Urinary bladder (tissue), 4 donors: Measurements from ENCODE around the gene WDR41. TPM values are rescaled to one million over a fixed set of nuclear protein-coding genes. Genes with fewer than 3 reads are reported as not detected.

ENCODE experiments used
- DNase-seq: peaks from one replicate; pipeline ENCODE4 v3.0.0-alpha.2; 2015; ENCODE audit errors: extremely low spot score
- H3K27ac ChIP-seq: one replicate; pipeline ENCODE4 v1.5.1; 2013; ENCODE audit warnings: low read depth, mild to moderate bottlenecking, moderate library complexity
- H3K36me3 ChIP-seq: one replicate; pipeline ENCODE4 v1.6.1; 2013; ENCODE audit warnings: mild to moderate bottlenecking, moderate library complexity; ENCODE audit not compliant: insufficient read depth
- H3K4me1 ChIP-seq: one replicate; pipeline ENCODE4 v1.6.1; 2013; ENCODE audit warnings: mild to moderate bottlenecking, moderate library complexity; ENCODE audit not compliant: insufficient read depth
- H3K4me3 ChIP-seq: one replicate; pipeline ENCODE4 v1.5.1; 2013; ENCODE audit warnings: low read depth, low read length
- WGBS: extraction: QIAGEN DNeasy Blood & Tissue Kit; methylation state at CpG from one replicate; pipeline ENCODE4 v1.1.7; 2013; 5-methylcytosine and 5-hydroxymethylcytosine counted together
- polyA plus RNA-seq: library from polyadenylated mRNA; stranded (reverse); fragments of 200-250 nt; gene quantifications from one replicate; pipeline ENCODE4 v1.2.3, GENCODE V29; 2013
- total RNA-seq: library from RNA; depleted of rRNA; stranded (reverse); fragments of >200 nt; gene quantifications from one replicate; pipeline ENCODE4 v1.2.3, GENCODE V29; 2014
- donor health status: healthy with polysubstance abuse.
- donor health status: healthy.

The WDR41 gene
- total and polyA plus RNA-seq, 2 donors: 21.2 to 102 TPM

DNA sequence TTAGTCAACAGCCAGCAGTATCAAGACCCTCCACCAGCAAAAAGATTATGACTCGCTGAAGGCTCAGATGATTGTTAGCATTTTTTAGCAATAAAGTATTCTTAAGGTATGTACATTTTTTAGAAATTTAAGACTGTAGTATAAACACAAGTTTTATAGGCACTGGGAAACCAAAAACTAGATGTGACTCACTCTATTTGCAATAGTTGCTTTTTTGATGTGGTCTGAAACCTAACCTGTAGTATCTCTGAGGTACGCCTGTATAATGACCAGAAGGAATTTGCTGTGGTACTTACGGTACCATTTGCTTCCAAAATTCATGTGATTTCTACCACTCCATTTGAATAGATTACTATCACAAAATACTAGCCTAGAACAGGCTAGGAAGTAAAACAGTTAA, 60.8 kb downstream of the WDR41 start:
- H3K4me3 ChIP-seq: no peak overlapping the region
- no peak overlapping the region for H3K27ac ChIP-seq
- peaks cover 2% of the 10 kb centered on the region for H3K36me3 ChIP-seq
- WGBS: 78% methylated on average over 3 of the region's 3 CpGs
- DNase-seq: no peak
- H3K4me1 ChIP-seq: no peaks in the 10 kb centered on the region

DNA sequence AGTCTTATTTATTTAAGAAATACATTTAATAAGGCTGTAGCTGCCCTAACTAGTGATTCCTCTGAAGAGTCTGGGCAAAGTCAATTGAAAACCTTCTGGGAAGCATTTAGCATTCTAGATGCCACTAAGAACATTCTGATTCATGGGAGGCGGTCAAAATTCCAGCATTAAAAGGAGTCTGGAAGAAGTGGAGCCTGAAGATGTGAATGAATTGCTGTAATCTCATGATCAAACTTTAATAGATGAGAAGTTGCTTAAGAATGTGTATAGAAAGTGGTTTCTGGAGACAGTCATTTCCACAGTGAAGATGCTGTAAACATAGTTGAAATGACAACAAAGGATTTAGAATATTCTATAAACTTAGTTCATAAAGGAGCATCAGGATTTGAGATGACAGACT, 61.4 kb downstream of the WDR41 start:
- H3K36me3 ChIP-seq: peaks cover 2% of the 10 kb centered on the region
- WGBS: 96% methylated on average over 1 of the region's 1 CpG

DNA sequence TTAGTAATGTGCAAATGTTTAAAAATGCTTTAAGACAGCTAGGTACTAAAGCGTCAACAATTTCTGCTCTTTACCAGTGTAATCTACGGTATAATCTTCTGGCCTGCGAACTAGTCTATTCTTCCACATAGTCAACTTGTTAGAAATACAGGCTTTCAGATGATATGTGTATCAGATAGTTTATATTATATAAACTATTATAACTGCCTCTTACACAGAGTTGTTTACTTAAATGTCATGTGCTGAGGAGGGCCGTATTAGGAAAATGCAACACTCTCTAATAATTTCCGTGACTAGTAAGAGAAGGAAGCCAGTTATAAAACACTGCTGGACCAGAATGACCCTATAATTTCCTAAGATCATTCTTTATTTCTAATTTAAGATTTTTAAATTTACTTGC, 63.6 kb downstream of the WDR41 start:
- 30% methylated on average over 5 of the region's 5 CpGs for WGBS
- DNase-seq: no peak
- H3K4me1 ChIP-seq: peaks cover 1% of the 10 kb centered on the region
- no peak overlapping the region for H3K27ac ChIP-seq
- H3K36me3 ChIP-seq: peaks cover 2% of the 10 kb centered on the region
- H3K4me3 ChIP-seq: no peak overlapping the region

More for the DNA sequence above, 61.4 kb downstream of the WDR41 start:
- Histone ChIP-seq H3K4me3 (no peak overlapping the region), H3K27ac (no peak overlapping the region), H3K4me1 (peaks cover 1% of the 10 kb centered on the region)
- DNase-seq: no peak

DNA sequence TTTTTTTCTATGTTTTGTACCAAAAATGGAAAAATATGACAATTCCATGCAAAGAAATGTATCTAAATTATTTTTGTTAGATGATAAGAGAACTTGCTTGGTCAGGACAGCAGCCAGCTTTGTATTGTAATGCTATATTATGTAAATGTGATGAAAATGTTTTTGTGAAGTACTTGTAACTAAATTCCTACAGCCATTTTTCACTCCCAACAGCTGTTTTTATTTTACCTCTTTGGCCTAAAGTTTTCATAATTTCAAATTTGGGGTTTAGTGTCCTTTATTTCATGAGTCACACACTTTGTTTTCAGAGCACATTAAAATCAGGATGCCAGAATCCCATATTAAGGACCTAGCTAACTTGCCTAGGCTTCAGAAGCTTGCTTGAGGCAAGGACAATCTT, 64.1 kb downstream of the WDR41 start:
- peaks cover 2% of the 10 kb centered on the region for H3K36me3 ChIP-seq
- H3K4me1 ChIP-seq: peaks cover 1% of the 10 kb centered on the region
- no peak for DNase-seq
- no peak overlapping the region for H3K27ac ChIP-seq
- H3K4me3 ChIP-seq: no peak overlapping the region

DNA sequence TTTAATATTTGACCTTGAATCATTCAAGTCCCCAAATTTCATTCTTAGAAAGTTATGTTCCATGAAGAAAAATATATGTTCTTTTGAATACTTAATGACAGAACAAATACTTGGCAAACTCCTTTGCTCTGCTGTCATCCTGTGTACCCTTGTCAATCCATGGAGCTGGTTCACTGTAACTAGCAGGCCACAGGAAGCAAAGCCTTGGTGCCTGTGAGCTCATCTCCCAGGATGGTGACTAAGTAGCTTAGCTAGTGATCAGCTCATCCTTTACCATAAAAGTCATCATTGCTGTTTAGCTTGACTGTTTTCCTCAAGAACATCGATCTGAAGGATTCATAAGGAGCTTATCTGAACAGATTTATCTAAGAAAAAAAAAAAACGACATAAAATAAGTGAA, 65.4 kb downstream of the WDR41 start:
- no peak overlapping the region for H3K27ac ChIP-seq
- no peaks in the 10 kb centered on the region for H3K36me3 ChIP-seq
- no peak overlapping the region for H3K4me3 ChIP-seq
- DNase-seq: no peak
- 41% methylated on average over 2 of the region's 2 CpGs for WGBS
- peaks cover 1% of the 10 kb centered on the region for H3K4me1 ChIP-seq

DNA sequence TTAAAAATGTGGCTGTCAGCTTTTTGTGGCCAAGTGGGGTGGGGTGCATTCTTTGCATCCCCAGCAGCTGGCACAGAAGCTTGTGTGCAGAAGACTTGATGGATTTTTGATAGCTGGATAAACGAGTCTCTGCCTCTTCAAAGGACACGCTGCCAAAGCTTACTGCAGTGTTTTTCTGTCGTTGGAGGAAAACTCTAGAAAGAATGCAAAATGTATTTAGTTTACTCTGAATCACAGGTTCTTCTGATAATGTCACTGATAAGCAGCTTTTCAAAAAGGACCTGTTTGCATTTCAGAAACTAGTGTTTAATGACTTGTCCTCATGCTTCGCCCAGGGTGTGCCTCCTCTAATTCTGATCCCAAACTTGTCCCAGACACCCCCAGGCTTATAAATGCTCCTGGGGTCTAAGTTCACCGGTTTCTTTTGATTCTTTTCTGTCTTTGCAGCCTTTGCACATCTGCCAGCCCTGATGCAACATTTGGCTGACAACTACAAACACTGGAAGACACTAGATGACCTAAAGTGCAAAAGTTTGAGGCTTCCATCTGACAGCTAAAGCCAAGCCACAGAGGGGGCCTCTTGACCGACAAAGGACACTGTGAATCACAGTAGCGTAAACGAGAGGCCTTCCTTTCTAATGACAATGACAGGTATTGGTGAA, 66.0 kb downstream of the WDR41 start:
- no peaks in the 10 kb centered on the region for H3K36me3 ChIP-seq
- WGBS: 38% methylated on average over 8 of the region's 8 CpGs
- no peak for DNase-seq
- H3K27ac ChIP-seq: no peak overlapping the region
- H3K4me3 ChIP-seq: no peak overlapping the region
- peaks cover 1% of the 10 kb centered on the region for H3K4me1 ChIP-seq

DNA sequence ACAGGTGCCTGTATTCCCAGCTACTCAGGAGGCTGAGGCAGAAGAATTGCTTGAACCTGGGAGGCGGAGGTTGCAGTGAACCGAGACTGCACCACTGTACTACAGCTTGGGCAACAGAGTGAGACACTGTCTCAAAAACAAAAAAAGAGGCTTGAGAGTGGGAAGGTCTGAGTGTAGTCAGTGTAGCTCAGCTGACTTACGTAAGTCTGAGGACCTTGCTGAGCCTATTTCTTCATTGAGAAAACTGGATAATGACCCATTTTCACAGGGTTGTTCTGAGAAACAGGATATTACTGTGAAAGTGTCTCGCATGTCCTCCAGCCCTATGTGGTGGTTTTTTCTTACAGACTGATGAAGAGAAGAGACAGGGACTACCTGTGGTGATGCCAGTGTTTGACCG, 66.7 kb downstream of the WDR41 start:
- no peak overlapping the region for H3K27ac ChIP-seq
- H3K36me3 ChIP-seq: no peaks in the 10 kb centered on the region
- peaks cover 1% of the 10 kb centered on the region for H3K4me1 ChIP-seq
- WGBS: 92% methylated on average over 5 of the region's 5 CpGs
- no peak for DNase-seq
- H3K4me3 ChIP-seq: no peak overlapping the region

DNA sequence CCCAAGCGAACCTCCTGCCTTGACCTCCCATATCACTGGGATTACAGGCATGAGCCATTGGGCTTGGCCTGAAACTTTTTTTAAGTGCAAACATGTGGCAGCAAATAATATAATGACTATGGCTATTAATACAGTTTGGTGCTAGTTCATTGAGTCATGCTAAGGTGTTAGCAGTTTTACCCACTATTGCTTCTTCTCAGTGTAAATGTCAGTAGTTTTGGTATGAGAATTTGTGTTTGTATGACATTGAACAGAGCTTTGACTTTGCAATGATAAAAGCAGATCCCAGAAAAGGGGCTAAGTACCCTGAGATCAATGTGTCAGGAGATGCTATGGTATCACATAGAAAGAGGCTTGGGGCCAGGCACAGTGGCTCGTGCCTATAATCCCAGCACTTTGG, 67.2 kb downstream of the WDR41 start:
- no peak for DNase-seq
- Histone ChIP-seq H3K27ac (no peak overlapping the region), H3K4me1 (peaks cover 1% of the 10 kb centered on the region), H3K36me3 (no peaks in the 10 kb centered on the region), H3K4me3 (no peak overlapping the region)
- WGBS: 73% methylated on average over 2 of the region's 2 CpGs

DNA sequence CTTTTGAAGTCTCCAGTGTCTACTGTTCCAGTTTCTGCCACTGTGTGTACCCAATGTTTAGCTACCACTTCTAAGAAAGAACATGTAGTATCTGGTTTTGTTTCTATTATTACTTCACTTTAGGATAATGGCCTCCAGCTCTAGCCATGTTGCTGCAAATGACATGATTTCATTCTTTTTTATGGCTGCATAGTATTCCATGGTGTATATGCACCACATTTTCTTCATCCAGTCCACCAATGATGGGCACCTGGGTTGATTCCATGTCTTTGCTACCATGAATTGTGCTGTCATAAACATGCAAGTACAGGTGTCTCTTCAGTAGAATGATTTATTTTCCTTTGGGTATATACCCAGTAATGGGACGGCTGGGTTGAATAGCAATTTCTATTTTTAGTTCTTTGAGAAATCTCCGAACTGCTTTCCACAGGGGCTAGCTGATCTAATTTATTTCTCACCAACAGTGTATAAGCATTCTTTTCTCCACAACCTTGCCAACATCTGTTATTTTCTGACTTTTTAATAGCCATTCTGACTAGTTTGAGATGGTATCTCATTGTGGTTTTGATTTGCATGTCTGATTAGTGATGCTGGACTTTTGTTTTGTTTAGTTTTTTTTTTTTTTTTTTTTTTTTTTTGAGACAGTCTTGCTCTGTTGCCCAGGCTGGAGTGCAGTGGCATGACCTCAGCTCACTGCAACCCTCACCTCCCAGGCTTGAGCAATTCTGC, 68.9 kb downstream of the WDR41 start:
- H3K4me3 ChIP-seq: no peak overlapping the region
- 57% methylated on average over 2 of the region's 2 CpGs for WGBS
- no peak overlapping the region for H3K27ac ChIP-seq
- H3K36me3 ChIP-seq: no peaks in the 10 kb centered on the region
- DNase-seq: no peak
- peaks cover 1% of the 10 kb centered on the region for H3K4me1 ChIP-seq

DNA sequence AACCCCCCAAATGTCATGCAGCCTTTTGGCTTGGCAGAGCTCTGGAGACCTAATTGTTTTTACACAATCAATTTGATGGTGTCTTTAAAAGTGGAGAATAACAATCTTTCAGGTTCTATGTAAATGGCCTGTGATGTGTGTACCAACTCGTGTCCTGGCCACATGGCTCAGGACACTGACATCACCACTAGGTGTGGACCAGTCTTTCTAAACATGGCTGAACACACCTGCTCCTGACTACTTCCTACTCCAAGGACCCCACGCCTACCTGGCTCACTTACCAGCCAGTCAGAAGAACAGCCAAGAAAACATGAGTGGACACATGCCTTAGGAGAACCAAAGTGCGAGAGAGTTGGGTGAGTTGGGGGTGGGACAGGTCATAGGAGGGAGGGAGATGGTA, 71.2 kb downstream of the WDR41 start:
- WGBS: 76% methylated on average over 3 of the region's 3 CpGs
- H3K36me3 ChIP-seq: no peaks in the 10 kb centered on the region
- no peak for DNase-seq
- no peak overlapping the region for H3K27ac ChIP-seq
- no peak overlapping the region for H3K4me3 ChIP-seq
- H3K4me1 ChIP-seq: peaks cover 1% of the 10 kb centered on the region

DNA sequence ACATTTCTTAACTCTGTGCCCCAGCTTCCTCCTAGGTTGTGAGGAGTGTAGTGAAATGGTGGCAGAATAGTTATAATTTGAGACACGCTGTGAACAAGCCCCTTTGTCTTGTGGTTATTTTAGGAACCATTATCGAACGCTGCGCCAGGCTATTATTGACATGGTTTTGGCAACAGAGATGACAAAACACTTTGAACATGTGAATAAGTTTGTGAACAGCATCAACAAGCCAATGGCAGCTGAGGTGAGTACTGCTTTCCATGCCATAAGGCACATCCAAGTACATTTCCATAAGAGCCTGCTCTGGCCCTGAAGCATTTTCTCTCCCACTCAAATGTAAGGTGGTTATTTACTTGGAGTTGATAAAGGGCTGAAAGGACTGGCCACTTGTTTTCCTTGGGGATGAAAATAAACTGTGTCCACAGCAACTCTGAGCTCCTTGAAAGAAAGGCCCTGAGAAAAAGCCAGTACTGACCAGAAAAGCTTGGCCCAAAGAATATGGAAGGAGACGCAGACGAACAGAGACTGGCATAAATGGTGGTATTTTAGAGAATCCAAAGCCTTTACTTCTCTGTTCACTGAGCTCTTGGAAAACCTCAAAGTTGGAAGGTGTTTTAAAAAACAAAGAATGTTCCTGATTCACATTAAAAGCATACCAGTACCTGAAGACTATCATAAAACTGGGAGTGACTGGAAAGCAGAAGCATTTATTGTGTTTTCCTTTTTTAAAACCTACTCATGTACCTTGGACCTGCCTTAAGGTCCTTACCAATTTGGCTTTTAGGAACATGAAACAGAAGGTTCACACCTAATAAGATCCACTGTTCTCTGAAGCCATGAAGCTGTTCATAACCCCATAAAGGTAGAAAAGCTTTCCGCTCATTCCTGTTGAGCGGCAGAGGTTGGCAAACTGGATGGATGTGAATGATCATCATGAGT, 72.2 kb downstream of the WDR41 start:
- DNase-seq: no peak
- 96% methylated on average over 8 of the region's 8 CpGs for WGBS
- H3K4me3 ChIP-seq: no peak overlapping the region
- no peaks in the 10 kb centered on the region for H3K4me1 ChIP-seq
- no peaks in the 10 kb centered on the region for H3K36me3 ChIP-seq
- H3K27ac ChIP-seq: no peak overlapping the region

DNA sequence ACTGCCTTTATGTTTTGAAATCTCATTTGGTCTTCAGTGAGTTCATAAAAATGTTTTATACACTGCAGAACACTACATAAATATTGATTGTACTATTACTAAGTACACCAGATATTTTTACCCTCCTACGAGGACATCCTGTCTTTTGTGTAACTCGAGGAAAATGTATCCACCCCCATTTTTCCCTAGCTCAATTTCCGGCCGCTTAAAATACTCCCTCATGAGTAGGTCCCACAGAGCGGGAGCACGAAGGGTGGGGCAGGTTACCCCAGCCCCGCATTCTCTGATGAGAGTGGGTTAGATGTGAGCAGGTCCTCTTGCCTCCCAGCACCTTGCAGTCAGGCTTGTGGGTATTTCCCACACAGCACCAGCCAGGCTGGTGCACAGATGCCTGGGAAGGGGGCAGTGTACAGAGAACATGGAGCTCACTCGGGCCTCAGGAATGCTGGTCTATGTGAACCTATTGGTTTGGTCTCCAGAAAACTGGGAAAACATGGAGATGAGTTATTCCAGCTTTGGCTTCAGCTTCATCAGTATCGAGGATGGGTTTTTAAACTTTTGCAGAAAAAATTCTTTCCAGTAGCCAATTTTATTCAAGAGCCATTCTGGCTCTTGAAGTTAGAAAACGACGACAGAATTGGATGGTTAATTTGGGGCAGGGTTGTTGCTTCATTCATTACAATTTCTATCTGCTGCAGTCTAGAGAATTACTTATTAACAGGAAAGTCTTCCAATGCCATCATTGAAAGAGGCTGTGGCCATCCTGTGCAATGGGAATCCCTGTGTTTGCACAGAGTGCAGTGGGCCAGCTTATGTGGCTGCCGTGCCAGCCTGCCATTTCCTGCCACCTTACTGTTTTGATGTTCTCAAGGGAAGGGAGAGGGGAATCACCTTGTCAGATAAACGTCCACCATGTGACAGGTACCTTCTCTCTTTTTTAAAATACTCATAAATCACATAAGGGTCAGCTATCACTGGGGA, 73.2 kb downstream of the WDR41 start:
- no peaks in the 10 kb centered on the region for H3K4me1 ChIP-seq
- H3K27ac ChIP-seq: no peak overlapping the region
- WGBS: 75% methylated on average over 13 of the region's 13 CpGs
- DNase-seq: no peak
- no peaks in the 10 kb centered on the region for H3K36me3 ChIP-seq
- no peak overlapping the region for H3K4me3 ChIP-seq

DNA sequence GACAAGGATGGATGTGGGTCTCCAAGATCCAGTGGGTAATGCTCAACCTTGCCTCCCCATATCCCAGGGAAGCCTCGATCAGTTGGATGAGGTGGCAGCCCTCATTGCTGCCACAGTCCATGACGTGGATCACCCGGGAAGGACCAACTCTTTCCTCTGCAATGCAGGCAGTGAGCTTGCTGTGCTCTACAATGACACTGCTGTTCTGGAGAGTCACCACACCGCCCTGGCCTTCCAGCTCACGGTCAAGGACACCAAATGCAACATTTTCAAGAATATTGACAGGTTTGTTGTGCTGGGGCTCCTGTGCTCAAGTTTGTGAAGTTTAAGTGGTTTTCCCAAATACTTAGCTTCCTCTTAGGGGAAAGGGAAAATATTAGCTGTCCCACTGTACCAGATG, 74.0 kb downstream of the WDR41 start:
- H3K4me3 ChIP-seq: no peak overlapping the region
- no peaks in the 10 kb centered on the region for H3K36me3 ChIP-seq
- no peak for DNase-seq
- WGBS: 85% methylated on average over 5 of the region's 5 CpGs
- H3K4me1 ChIP-seq: no peaks in the 10 kb centered on the region
- H3K27ac ChIP-seq: no peak overlapping the region
